ENCODE measurements around the gene KRT40.

The KRT40 gene

DNA sequence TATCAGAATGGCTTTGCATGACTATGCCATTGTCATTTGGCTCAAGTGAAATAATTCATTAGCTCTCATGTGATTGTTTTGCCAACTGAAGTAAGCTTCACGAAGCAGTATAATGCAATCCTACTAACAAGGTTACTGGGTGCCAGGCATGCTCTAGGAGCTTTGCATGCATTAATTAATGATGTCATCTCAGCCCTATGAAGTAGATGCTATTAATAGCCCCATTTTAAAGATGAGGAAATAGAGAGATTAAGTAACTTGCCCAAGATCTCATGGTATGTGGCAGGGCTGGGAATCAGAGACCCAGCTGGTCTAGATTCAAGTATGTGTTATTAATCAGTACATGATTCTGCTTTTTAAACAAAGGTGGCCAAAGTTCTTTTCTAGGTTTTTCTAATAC is 31.5 kb downstream of the KRT40 start:
- DNase-seq (ENCODE audit: low read depth, low spot score) = no peak

DNA sequence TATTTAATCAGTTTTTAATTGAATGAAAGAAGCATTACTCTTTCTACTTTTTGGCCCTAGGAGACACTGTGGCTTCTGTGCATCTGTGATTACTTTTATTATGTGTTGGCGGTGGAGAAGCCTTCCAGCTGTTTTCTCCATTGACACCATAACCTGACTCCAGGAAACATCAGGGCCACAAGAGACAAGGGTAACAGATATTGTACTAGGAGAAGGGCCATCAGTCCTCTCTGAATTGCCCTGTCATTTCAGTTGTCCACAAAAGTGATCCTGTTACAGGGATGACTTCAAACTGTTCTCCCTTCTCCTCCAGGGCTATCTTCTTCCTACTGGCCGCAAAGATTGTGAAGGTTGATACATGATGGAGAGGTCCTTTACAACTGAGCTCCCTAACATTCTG is 32.0 kb downstream of the KRT40 start:
- DNase-seq (ENCODE audit: low read depth, low spot score) = no peak

DNA sequence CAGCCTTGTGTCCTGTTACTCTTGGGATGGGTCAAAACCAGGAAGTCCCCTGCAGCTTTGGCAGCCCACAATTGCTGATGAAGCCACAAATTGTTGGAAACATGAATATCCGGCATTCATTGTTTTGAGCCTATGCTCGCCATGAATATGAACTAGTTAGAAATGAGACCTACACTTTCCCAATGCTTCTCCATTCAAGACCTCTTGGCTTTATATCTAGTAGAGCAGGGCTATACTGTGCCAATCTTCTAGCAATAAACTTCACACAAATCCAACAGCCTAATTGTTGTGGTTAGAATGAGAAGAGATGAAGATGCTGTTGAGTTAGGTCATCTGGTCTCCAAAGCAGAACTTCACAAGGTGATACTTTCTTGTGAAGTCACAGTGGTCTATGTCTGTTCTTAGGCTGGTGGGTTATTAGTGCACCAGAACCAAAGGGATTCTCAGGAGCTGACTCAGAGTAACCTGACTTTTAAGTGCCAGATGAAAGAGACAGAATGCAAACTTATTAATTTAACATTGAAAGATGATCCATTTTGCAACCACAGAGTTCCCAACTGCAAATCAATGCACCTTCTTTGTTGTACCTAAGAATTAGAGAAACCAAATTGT is 33.0 kb downstream of the KRT40 start:
- DNase-seq (ENCODE audit: low read depth, low spot score) = no peak

DNA sequence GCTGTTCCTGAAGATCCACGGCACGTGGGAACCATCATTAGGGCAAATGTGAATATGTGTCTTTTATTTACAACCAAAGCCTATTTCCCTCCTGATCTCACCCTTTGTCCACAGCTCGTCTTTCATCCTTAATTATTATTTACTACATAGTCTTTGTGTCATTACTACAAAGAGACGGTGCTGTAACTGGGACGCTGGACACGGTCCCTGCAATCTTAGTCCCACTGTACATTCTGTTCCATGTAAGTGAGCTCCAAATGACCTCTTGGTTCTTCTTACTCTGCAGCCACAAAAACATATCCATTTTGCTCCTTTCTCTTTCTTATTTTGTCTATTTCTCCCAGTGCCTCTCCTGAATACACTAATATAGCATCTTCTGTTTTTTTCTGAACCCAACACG is 34.0 kb downstream of the KRT40 start:
- DNase-seq (ENCODE audit: low read depth, low spot score) = no peak

DNA sequence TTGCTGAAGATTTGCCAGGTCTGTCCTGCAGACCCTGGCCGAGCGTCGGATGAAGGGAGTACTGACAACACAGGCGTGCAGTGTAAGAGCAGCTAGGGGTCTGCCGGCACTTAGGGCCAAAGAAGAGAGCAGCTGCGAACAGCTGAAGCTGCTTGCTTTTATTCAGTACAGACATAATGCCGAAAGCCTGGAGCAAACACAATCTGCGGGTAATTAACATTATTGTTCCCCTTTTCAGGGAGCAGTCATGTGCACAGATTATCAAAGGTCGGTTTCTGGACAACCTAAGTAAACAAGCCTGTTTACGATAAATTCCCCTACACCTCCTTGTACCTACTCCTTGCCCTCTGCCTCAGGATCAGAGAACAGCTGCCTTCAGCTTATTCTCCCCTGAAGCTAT is 34.7 kb downstream of the KRT40 start:
- DNase-seq (ENCODE audit: low read depth, low spot score) = no peak

DNA sequence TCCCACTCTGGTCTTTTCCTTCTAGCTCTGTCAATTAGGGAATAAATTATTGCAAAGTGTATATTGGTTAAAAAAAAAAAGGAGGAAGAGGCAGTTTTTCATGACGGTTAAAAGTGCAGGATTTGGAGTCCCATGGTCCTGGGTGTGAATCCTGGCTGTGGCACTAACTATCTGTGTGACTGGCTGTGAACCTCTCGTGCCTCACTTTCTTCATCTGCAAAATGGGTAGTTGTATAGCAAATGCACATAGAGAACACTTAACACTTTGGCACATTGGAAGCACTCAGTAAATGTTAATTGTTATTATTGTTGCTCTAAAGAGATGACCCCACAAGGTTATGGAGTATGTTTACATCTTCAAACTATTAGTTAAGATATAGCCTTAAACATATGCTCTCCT is 36.2 kb downstream of the KRT40 start:
- DNase-seq (ENCODE audit: low read depth, low spot score) = no peak

DNA sequence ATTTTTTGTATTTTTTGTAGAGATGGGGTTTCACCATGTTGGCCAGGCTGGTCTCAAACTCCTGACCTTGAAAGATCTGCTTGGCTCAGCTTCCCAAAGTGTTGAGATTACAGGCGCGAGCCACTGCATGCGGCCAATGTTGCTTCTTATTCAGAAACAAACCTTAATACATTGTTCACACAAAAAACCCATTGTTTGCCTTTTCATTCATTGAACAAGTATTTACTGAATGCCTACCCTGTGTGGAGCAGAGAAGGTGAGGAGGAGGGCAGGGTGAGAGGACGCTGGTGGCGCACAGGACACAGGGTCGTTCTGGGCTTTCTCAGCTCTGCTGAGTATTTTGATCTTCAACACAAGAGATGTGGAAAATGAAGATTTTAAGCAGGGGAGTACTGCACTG is 38.7 kb downstream of the KRT40 start:
- no peak for DNase-seq (ENCODE audit: low read depth, low spot score)

DNA sequence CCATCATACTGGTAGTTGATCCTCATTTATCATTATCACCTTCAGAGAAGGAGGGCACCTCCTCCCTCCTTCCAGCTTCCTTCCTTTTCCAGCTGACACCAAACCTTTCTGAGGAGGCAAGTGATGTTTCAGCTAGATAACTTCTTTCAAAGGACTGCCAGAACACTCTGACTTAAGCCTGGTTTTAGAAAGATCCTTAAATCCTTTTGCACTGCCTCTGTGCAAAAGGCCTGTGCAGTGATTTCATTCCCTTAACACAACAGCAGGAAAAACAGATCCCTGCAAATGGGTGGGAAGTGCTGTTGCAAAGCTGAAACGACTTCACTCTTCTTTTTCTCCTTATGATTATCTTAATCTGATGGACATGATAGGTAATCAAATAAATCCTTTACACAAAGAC is 39.6 kb downstream of the KRT40 start:
- no peak for DNase-seq (ENCODE audit: low read depth, low spot score)

DNA sequence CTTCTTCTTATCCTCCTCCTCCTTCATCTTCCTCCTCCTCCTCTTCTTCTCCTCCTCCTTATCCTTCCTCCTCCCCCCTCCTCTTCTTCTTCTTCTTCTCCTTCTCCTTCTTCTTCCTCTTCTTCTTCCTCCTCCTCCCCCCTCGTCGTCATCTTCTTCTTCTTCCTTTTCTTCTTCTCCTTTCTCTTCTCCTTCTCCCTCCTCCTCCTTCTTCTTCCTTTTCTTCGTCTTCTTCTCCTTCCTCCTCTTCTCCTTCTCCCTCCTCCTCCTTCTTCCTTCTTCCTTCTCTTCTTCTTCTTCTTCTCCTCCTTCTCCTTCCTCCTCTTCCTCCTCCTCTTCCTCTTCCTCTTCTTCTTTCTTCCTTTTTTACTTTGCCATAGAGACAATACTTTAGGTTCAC is 41.6 kb downstream of the KRT40 start:
- no peak for DNase-seq (ENCODE audit: low read depth, low spot score)

DNA sequence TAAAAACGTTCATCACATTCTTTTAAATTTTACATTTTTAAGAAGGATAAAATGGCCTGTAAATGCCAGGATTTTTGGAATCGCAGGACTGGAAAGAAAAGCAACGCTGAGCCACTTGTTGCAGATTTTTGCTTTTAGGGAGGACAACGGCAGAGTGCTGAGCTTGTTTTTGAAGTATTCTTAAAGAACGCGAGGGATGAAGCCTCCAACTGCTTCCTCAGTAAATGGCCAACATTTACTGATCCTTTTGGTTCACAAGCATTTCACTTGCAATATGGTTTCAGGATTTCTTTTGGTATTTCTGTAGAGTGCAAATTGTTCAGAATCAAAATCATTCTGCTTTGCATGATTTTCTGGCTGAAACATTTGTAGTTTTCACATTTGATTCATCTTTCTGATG is 43.9 kb downstream of the KRT40 start:
- DNase-seq (ENCODE audit: low read depth, low spot score) = no peak

DNA sequence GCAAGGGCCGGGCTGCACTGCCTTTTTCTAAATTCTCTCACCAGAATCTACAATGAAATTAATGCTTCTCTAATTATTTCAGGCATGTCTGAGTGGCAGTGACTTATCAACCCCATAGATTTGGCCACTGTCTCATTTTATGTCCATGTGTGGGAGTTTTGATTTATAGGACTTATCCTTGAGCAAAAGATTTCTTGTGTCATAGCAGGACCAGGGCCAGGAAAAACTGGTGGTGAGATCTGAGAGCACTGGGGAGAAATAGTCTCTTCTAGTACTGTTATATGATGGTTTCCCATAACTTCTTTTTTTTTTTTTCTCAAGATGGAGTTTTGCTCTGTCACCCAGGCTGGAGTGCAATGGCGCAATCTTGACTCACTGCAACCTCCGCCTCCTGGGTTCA is 45.1 kb downstream of the KRT40 start:
- no peak for DNase-seq (ENCODE audit: low read depth, low spot score)

DNA sequence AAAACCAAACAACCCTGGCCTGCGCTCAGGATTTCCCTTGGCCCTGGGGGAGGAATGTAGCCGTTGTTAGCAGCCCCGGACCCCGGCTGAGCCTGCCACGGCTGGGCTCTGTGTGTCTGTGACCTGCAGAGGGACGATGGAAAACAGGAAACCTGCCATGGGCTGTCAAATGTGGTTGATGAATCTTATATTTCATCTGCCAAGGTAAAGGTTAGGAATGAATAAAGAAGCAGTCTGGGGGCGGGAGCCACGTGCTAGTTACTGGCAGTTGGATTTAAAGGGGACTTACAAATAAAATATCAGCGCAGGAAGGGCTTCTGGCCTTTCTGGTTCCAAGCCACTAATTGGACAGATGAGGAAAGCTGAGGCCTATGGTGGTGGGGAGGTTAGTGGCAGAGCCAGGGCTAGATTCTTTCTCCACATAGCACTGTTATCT is 46.7 kb downstream of the KRT40 start, which contains the start of gene KRT23:
TSS of gene KRT23 (minus strand) at position 263 of the 436 bp plus-strand sequence. CDS start 1,043 bp downstream, outside the sequence.
- no peak for DNase-seq (ENCODE audit: low read depth, low spot score)

DNA sequence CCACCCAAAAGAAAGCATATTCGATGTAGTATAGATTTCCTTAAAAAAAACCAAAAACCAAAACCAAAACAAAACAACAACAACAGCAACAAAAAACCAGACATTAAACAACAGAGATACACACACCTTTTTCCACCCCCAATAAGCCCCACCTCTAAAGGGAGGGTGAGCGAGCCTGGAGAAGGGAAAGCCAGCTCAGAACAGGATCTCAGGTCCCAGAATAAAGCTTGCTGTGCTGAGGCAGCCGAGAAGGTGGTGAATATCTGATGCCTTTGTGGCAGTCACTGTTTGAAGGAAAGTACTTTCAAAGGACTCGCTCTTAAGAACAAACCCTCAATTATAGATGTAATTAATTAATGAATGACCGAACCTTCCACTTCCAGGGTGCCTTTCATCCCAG is 47.1 kb downstream of the KRT40 start:
- no peak for DNase-seq (ENCODE audit: low read depth, low spot score)

DNA sequence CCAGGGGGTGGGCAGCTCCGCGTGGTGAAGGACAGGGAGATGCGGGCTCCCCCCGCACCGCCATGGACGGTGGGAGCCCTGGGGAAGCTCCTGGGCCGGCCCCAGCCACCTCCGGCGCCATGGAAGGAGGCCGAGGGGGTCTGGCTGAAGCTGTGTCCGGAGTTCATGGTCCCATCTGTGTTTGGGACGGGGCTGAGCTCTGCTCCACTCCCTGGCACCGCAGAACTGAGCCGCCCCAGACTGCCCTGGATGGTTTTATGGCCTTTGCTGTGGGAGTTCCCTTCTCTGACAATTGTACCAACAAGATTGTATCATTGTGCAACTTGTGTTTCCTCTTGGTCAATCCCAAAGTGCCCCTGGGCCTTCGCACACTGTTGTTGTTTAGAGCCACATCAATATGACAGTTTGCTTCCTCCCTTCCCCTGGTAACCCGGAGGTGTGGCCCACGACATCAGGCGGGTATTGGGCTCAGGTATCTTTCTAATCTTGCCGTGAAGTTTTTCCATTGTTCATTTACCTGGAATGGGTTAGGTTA is 47.6 kb downstream of the KRT40 start:
- no peak for DNase-seq (ENCODE audit: low read depth, low spot score)

DNA sequence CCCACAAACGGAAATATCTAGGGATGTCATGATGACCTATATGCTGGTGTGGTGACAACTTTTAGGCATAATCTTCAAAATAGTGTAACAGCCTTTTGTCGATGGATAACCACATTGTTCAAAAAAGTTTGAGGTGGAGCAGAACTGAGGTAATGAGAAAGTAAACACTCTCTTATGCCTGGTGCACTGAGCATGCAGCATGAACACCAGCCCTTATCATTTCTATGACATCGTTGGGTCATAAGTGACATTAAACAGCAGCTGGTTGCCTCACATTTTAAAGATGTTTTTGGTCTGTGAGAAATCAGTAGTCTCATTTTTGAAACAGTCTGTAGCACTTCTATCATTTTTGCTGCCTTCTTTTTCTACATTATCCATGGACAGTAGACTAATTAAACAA is 48.5 kb downstream of the KRT40 start:
- no peak for DNase-seq (ENCODE audit: low read depth, low spot score)

DNA sequence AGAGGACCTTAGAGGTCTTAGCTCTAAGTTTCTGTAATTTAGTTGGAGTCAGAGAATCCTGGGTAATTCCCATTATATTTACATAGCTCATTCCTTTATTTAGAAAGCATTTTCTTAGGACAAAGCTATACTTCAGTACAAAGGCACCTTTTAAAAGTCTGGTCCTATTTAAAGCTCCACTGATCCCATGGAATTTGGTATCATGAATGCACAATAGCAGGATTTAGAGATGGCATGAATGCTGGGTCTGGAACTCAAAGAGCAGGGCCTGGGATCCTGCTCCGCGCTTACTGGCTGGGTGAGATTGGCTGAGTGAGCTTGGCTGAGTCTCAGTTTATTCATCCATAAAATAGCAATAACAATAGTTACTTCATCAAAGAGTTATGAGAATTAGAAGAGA is 51.5 kb downstream of the KRT40 start:
- no peak for DNase-seq (ENCODE audit: low read depth, low spot score)

DNA sequence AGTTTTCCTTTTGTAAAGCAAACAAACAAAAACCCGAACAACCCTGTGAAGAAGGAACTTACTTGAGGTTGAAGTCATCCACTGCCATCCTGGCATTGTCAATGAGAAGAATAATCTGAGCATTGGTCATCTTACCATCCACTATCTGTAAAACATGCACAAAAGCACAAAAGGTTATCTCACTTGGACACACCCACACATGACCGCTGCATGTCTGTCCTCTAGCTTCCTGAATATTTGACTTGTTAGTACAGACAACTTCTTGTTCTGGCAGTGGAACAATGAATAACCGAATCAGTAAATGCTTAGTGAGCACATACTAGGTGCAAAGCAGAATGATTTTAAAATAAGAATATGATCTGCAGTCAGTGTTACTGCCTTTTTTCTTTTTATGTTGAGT is 52.8 kb downstream of the KRT40 start:
- DNase-seq (ENCODE audit: low read depth, low spot score) = no peak
